Erythroblast (primary cell): ENCODE results near the gene ITPR3.

Experiments
- GATA1 ChIP-seq: IDR thresholded peaks from 2 replicates; pipeline ENCODE4 v1.6.1; 2011; ENCODE audit warnings: low read depth, mild to moderate bottlenecking, control low read depth, low read length, moderate library complexity
- POLR2A ChIP-seq: IDR thresholded peaks from 2 replicates; pipeline ENCODE4 v1.6.1; 2011; ENCODE audit warnings: mild to moderate bottlenecking, low read length

DNA sequence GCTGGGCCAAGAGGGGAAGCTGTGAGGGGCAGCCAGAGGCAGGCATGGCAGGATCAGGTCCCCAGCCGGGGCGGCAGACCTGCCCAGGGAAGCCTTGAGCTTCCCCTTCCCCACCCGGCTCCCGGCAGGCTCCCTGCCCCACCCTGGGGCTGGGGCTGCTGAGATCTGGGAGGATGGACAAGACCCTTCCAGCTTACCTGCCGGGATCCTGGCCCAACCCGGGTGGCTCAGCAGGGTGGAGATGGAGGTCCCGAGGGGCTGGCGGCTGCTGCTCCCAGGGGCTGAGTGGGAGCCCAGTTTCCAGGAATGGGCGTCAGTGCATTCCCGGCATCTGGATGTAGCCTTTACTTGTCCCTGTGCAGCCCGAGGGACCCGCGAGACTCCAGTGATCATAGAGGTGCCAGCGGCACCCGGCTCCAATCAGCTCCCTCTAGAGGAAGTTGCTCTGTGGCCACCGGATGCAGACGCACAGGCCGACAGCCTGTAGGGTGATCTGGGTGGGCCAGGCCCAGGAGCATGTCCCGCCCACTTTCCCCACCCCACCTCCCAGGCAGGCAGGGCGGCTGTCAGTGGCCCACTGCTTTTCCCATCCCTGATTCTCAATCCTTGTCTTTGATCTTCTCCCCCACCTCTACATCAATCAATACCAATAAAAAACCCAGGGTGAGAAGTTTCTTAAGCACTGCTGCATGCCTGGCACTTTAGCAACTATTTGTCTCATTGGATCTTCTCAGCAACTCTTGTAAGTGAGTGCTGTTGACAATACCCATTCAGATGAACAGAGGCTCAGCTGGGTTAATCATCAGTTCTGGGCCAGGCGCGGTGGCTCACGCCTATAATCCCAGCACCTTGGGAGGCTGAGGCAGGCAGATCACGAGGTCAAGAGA lies 41.1 kb upstream of the ITPR3 start, which contains the start of gene BAK1:
- TF ChIP-seq POLR2A (peak; percentile 79), GATA1 (no peak)
